Ishikawa (cell line): ENCODE data around the gene KCNK10.

Experiments
- CEBPB ChIP-seq: IDR thresholded peaks from 2 replicates; pipeline ENCODE4 v1.6.1; 2012
- CREB1 ChIP-seq: IDR thresholded peaks from 2 replicates; pipeline ENCODE4 v1.6.1; 2012; ENCODE audit warnings: low read depth
- EGR1 ChIP-seq: IDR thresholded peaks from 2 replicates; pipeline ENCODE4 v1.6.1; 2012
- EP300 ChIP-seq: IDR thresholded peaks from 2 replicates; pipeline ENCODE4 v1.6.1; 2012; ENCODE audit warnings: borderline replicate concordance
- FOXM1 ChIP-seq: IDR thresholded peaks from 2 replicates; pipeline ENCODE4 v1.6.1; 2012; ENCODE audit warnings: low read depth, borderline replicate concordance
- MAX ChIP-seq: IDR thresholded peaks from 2 replicates; pipeline ENCODE4 v1.6.1; 2012
- NFIC ChIP-seq: IDR thresholded peaks from 2 replicates; pipeline ENCODE4 v1.6.1; 2012
- RAD21 ChIP-seq: IDR thresholded peaks from 2 replicates; pipeline ENCODE4 v1.6.1; 2012; ENCODE audit warnings: low read depth
- REST ChIP-seq: IDR thresholded peaks from 2 replicates; pipeline ENCODE4 v1.6.1; 2012; ENCODE audit warnings: low read depth, mild to moderate bottlenecking
- TAF1 ChIP-seq: IDR thresholded peaks from 2 replicates; pipeline ENCODE4 v1.6.1; 2012; ENCODE audit warnings: low read depth, mild to moderate bottlenecking
- TEAD4 ChIP-seq: IDR thresholded peaks from 2 replicates; pipeline ENCODE4 v1.6.1; 2012
- USF1 ChIP-seq: IDR thresholded peaks from 2 replicates; pipeline ENCODE4 v1.6.1; 2012
- YY1 ChIP-seq: IDR thresholded peaks from 2 replicates; pipeline ENCODE4 v1.6.1; 2012; ENCODE audit warnings: low read depth
- ZBTB7A ChIP-seq: IDR thresholded peaks from 2 replicates; pipeline ENCODE4 v1.6.1; 2012; ENCODE audit warnings: low read depth

KCNK10 gene

GRCh38 chr14:88142997-88143396 is 180.1 kb downstream of the KCNK10 start:
- TF ChIP-seq ZBTB7A (no peak), RAD21 (no peak), EGR1 (no peak), REST (no peak), EP300 (no peak), TAF1 (no peak), FOXM1 (no peak), YY1 (no peak), CEBPB (no peak), USF1 (no peak), MAX (no peak), TEAD4 (no peak), NFIC (no peak), CREB1 (no peak)

- TF ChIP-seq CREB1, result no peak
These were observed 182.2 kb downstream of the KCNK10 start for GRCh38 chr14:88140874-88141273.

GRCh38 chr14:88137327-88137726 is 185.7 kb downstream of the KCNK10 start:
- TF ChIP-seq REST (no peak), USF1 (no peak), FOXM1 (no peak)
